ENCODE measurements around the gene EXOSC3. TPM values are rescaled to one million over a fixed set of nuclear protein-coding genes. Genes with fewer than 3 reads are reported as not detected.

The EXOSC3 gene
- total RNA-seq, 1 donor: 92.3 TPM

GRCh38 chr9:37747271-37747753 lies 37.6 kb downstream of the EXOSC3 start:
- peak; percentile 98 for TF ChIP-seq CTCF (IDR thresholded peaks at IDR 0.05; ENCODE audit: insufficient read depth, low read length)
- peak; percentile 76 for DNase-seq (ENCODE audit: low read depth)
- no peak overlapping the region for H3K4me3 ChIP-seq (ENCODE audit: low read depth, low read length)

GRCh38 chr9:37746448-37747270 lies 38.2 kb downstream of the EXOSC3 start:
- TF ChIP-seq CTCF (IDR thresholded peaks at IDR 0.05; ENCODE audit: insufficient read depth, low read length): no peak
- H3K4me3 ChIP-seq (ENCODE audit: low read depth, low read length): no peak overlapping the region
- DNase-seq (ENCODE audit: low read depth): no peak

GRCh38 chr9:37745970-37746369 lies 38.9 kb downstream of the EXOSC3 start:
- no peak for DNase-seq (ENCODE audit: low read depth)
- H3K4me3 ChIP-seq (ENCODE audit: low read depth, low read length): no peak overlapping the region
- no peak for TF ChIP-seq CTCF (IDR thresholded peaks at IDR 0.05; ENCODE audit: insufficient read depth, low read length)

GRCh38 chr9:37740631-37741328 lies 44.1 kb downstream of the EXOSC3 start:
- TF ChIP-seq CTCF (IDR thresholded peaks at IDR 0.05; ENCODE audit: insufficient read depth, low read length): no peak
- no peak for DNase-seq (ENCODE audit: low read depth)

GRCh38 chr9:37740128-37740527 lies 44.7 kb downstream of the EXOSC3 start:
- H3K4me3 ChIP-seq (ENCODE audit: low read depth, low read length): no peak overlapping the region
- TF ChIP-seq CTCF (IDR thresholded peaks at IDR 0.05; ENCODE audit: insufficient read depth, low read length): no peak
- DNase-seq (ENCODE audit: low read depth): no peak

More at GRCh38 chr9:37740631-37741328, 44.1 kb downstream of the EXOSC3 start:
- no peak overlapping the region for H3K4me3 ChIP-seq (ENCODE audit: low read depth, low read length)

GRCh38 chr9:37739222-37739621 lies 45.6 kb downstream of the EXOSC3 start:
- no peak for TF ChIP-seq CTCF (IDR thresholded peaks at IDR 0.05; ENCODE audit: insufficient read depth, low read length)
- no peak overlapping the region for H3K4me3 ChIP-seq (ENCODE audit: low read depth, low read length)
- no peak for DNase-seq (ENCODE audit: low read depth)
